NOMO-1 treated with DMSO at 0.1 percent for 48 hours (cell line): ENCODE results near the gene LMBR1.
"Not testable (repeated sequence)": the region's sequence is repeated elsewhere in the genome, so short reads cannot be mapped to it uniquely, and the experiment has no call there.

ENCODE experiments used
- DNase-seq: peaks from one replicate; lab custom pipeline; 2025; ENCODE audit not compliant: unreplicated experiment; lab: John Stamatoyannopoulos, UW

LMBR1 gene

DNA sequence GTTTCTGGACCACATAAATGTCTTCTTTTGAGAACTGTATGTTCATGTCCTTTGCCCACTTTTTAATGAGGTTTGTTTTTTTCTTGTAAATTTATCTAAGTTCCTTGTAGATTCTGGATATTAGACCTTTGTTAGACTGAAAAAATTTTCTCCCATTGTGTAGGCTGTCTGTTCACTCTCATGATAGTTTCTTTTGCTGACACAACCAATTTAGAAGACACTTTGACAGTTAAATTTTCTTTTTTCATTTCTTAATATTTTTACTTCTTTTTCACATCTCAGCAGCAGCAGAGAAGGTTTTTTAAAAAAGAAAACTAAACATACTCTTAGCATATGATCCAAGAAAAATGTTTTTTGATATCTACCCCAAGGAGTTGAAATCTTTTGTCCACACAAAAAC is 190.6 kb downstream of the LMBR1 start:
- no peak for DNase-seq

DNA sequence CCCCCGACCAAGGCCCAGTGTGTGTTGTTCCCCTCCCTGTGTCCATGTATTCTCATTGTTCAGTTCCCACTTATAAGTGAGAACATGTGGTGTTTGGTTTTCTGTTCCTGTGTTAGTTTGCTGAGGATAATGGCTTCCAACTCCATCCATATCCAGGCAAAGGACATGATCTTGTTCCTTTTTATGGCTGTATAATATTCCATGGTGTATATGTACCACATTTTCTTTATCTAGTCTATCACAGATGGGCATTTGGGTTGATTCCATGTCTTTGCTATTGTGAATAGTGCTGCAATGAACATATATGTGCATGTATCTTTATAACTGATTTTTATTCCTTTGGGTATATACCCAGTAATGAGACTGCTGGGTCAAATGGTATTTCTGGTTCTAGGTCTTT is 191.2 kb downstream of the LMBR1 start:
- not testable (repeated sequence) for DNase-seq

DNA sequence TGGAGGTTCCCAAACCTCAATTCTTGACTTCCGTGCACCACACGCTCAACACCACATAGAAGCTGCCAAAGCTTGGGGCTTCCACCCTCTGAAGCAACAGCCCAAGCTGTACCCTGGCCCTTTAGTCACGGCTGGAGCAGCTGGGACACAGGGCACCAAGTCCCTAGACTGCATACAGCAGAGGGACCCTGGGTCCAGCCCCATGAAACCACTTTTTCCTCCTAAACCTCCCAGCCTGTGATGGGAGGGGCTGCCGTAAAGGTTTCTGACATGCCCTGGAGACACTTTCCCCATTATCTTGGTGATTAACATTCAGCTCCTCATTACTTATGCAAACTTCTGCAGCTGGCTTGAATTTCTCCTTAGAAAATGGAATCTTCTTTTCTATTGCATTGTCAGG is 194.5 kb downstream of the LMBR1 start:
- not testable (repeated sequence) for DNase-seq

DNA sequence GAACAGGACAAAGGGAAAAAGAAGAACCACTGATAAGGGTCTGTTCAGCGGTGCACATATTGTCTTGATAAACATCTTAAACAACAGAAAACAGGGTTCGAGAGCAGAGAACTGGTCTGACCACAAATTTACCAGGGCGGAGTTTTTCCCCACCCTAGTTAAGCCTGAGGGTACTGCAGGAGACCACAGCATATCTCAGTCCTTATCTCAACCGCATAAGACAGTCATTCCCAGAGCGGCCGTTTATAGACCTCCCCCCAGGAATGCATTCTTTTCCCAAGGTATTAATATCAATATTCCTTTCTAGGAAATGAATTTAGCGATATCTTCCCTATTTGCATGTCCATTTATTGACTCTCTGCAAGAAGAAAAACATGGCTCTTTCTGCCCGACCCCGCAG is 195.7 kb downstream of the LMBR1 start:
- DNase-seq = not testable (repeated sequence)

DNA sequence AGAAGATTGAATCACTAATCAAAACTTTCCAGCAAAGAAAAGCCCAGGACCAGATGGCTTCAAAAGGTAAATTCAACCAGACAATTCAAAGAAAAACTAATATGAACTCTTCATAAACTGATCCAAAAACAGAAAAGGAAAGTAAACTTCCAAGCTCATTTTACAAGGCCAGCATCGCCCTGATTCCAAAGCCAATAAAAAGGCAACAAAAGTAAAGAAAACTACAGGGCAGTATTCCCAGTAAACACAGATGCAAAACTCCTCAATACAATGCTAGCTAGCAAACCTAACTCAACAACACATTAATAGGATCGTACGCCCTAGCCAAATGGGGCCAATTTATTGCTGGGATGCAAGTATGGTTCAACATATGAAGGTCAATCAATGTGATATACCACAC is 199.4 kb downstream of the LMBR1 start:
- DNase-seq = no peak

DNA sequence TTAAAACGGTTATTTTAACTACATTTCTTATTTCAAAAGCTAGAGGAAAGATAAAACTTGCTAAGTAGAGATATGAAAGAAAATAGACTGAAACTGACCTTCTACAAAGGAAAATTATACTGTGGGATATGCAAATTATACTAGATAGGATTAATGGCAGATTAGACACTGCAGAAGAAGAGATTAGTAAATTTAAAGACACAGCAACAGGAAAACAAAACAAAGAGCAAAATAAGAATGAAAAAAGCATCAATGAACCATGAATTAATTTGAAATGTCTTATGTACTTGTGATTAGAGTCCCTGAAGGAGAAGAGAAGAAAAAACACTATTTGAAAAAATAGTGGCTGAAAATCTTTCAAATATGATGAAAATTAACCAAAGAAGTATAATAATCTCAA is 200.1 kb downstream of the LMBR1 start:
- no peak for DNase-seq

DNA sequence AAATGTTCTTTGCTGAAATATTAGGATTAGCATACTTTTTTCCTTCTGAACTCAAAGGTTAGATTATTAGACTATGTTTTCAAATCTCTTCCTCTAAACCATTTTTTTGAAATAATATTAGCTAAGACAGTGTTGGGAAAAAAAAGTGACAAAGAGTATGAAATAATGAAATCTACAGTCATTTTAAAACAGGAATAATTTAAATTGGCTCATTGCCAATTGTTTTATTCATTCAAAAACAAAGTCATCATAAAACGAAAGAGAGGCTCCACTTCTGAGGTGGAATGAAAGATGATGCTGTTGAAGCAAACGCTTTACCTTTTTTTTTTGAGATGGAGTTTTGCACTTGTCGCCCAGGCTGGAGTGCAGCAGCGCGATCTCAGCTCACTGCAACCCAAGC is 201.2 kb downstream of the LMBR1 start:
- DNase-seq = no peak

DNA sequence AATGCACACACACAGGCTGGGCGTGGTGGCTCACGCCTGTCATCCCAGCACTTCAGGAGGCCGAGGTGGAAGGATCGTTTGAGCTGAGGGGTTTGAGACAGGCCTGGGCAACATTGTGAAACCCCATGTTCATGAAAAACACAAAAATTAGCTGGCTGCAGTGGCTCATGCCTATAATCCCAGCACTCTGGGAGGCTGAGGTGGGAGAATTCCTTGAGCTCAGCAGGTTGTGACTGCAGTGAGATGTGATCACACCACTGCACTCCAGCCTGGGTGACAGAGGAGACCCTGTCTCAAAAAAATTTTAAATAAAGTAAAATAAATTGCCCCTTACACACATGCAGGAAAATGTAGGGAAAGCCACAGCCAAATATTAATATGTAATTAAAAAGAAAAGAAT is 208.3 kb downstream of the LMBR1 start:
- DNase-seq = no peak

DNA sequence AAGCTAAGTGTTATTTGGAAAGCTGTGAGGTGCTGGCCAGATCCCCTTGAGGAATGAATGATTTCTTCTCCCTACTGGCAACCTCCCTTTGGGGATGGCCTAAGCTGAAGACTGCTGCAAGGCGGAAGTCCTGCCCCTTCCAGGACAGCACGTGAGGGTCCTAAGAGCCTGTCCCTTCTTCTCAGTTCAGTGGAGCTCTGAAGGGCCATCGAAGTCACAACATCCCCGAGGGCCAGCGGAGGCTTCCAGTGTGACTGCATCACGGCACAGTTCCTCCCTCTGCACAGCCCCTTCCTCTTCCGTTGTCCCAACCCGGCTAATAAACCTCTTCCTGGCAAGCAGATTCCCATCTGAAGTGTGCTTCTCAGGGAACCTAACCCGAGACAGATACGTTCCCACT is 208.7 kb downstream of the LMBR1 start:
- no peak for DNase-seq

DNA sequence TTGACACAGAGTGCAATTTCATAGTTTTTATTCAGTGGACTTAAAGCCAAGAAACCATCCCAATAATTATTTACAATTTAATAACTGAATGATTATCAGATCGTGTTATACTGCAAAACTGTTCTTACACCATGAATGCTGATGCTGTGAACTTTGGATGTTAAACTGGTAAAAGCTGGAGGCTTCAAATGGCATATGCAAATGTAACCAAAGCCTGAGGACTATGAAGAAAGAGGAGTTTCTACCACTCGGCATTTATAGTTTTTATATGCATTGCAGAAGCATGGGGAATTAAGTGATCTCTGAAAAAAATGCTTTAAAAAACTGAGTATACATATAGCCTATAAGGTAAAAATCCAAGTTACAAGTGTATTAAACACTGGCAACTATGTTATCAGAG is 210.1 kb downstream of the LMBR1 start:
- DNase-seq = no peak

DNA sequence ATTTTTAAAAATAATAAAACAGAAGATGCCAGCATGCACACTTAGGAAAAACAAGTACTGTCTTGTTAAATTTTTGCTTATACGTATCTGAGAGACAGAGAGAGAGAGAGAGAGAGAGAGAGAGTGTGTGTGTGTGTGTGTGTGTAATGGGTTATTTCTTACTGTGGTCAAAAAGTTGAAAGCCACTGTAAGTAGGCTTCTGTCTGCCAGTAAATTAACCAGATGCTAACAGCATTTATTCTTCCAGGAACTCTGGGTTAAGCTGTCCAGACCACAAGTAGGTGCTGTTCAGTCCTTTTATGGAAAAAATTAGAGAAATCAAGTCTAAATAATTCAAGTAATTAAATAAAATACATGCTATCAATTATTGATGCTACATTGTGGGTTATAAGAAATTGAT is 212.7 kb downstream of the LMBR1 start:
- no peak for DNase-seq

DNA sequence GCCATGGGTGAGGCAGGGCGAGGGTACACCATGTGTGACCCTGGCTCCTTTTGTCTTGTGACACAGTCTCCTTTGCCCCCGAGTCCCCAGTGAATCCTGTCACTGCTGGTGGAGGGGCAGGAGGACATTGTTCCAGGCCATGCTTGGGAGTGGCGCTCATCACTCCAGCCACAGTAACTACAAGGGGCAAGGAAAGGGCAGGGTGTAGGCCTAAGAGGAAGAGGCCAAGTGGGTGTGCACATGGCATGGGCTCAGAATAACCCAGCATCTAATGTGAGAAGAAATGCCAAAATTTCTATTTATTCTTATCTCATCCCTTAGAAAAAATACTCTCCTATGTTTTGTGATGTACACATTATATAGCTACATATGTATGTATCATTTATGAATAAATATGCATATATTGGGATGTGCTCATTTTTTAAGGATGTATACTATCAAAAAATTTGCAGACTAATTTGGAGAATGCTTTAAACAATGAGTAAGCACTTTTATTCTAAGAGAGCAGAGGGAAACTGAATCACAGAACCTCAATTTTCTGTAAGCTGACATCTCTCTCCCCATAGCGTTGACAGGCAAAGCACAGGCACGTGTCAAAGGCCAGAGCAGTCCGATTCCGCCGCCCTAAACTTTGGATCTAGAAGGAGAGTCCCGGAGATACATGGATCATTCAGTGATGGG is 215.5 kb downstream of the LMBR1 start:
- no peak for DNase-seq

DNA sequence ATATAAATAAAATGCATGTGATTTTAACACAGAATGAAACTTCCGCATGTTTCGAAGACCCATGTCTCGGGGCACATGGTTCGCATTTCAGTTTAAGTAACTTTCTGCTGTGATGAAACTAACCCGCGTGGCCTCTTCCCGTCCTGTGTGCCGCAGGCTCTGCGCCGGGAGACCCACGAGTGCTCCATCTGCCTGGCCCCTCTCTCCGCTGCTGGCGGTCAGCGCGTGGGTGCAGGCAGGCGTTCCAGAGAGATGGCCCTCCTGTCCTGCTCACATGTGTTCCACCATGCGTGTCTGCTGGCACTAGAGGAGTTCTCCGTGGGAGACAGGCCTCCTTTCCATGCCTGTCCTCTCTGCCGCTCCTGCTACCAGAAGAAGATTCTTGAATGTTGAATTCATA is 216.7 kb downstream of the LMBR1 start:
- no peak for DNase-seq

DNA sequence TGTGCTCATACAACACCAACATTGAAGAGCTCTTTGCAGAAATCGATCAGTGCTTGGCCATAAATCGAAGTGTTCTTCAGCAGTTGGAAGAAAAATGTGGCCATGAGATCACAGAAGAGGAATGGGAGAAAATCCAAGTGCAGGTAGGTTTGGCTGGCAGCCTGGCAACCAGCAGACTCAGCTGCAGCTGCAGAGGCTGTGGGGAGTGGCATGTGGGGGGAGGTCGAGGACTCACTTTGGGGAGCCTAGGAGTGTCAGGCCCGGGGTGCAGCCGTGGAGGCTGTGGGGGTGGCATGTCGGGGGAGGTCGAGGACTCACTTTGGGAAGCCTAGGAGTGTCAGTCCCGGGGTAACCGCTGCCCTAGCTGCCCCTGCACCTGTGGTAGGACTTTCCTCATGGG is 217.3 kb downstream of the LMBR1 start:
- DNase-seq = no peak

DNA sequence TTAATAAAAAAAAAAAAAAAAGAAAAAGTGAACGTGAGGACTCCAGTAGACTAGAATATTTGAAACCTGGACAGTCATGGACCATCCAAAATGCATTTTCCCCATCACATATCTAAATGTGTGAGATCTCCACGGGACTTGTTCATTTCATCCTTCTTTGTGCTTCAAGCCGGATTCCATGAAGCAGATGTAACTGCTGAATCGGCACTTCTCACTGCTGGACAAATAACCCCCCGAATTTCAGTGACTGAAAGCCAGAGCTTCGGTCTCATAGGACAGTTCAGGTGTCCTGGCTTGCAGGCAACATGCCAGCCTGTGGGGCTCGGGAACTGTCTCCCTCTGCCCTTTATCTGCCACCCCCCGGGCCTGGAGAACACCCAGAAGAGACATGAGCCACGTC is 219.1 kb downstream of the LMBR1 start:
- DNase-seq = no peak

DNA sequence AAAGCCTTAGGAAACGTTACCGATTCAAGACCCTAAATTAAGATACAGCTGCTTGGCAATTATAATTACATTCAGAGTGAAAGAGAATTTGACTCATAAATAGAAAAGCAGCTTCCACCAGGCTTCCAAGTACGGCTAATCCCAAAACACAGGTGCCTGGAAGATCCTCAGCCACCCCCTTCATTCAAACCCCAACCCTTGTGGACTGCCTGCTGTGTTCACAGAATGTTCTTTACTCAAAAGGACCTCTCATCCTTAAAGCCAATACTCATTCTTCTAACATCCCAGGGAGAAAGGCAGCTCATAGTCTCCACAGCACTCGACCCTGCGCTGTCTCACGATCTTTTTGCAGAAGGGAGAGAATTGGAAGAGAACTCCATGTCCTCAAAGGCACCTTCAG is 219.5 kb downstream of the LMBR1 start:
- DNase-seq = no peak

DNA sequence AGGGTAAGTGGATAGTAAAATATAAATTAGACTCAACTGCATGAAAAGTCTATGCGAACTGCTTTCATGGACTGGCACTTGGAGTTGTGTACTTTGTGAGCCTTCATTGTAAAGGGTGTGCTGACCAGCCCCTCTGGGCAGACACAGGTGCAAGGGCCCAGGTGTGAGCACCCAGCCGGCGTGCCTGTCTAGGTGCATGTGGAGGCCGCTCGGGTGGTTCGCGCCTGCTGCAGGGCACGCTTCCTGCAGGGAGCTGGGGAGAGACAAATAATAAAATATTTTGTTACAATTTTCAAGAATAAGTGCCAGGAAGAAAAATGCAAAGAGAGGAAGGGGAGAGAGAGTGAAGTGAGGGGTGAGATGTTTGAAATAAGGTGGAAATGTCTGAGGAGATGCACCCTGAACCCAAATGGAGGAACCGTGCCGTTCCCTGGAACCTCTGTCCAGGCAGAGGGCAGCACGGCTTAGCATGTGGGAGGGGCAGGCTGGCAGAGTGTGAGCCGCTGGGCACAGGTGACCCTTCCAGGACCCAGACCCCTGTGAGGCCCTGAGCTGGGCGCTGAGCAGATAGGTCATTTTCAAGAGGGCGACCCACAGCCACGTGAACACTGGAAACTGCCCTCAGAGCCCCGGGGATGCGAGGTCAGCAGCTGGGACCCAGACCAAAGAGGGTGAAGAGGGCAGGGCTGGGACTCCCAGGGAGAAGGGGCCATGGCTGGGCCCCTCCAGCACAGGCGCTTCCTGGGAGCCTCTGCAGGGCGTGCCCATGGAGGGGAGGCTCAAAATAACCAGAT is 223.8 kb downstream of the LMBR1 start:
- no peak for DNase-seq

DNA sequence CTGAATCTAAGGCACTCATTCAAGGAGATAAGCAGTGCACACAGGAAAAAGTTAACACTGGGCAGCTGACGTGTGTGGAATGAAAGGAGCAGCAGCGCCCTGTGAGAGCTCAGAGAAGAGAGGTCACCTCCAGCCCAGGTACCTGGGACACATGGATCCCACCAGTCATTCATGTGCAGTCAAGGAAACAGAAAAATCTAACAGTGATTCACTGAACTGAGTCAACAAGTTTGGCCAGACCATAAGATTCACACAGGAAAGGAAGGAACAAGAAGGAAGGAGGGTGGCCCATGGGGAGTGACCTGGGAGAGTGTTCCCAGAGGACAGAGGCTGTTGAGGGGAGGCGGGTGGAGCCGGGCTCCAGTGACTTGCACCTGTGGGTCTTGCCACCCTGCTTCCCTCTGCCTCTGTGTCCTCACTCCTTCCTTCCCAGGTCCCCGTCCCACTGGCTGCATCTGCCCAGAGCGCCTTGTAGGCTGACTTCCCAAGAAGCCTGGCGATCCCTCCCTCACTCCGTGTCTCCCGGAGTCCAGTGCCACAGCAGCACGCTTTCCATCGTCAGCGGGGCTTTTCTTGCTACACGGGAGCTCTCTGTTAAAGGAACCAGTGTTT is 224.7 kb downstream of the LMBR1 start:
- DNase-seq = no peak

DNA sequence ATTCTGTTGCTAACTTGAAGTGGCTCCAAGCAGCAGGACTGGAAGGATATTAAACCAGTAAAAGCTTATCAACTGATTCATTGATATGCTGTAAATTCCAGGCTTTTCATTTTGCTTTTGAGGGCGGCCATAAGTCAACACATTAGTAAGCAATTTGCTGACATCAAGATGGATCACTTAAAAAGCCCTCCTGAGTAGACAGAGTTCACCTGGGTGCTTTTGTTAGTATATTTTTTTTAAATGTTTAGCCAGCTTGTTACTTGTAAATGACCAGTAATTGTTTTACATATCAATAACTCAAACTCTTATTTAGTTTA is 225.9 kb downstream of the LMBR1 start:
- DNase-seq = no peak

DNA sequence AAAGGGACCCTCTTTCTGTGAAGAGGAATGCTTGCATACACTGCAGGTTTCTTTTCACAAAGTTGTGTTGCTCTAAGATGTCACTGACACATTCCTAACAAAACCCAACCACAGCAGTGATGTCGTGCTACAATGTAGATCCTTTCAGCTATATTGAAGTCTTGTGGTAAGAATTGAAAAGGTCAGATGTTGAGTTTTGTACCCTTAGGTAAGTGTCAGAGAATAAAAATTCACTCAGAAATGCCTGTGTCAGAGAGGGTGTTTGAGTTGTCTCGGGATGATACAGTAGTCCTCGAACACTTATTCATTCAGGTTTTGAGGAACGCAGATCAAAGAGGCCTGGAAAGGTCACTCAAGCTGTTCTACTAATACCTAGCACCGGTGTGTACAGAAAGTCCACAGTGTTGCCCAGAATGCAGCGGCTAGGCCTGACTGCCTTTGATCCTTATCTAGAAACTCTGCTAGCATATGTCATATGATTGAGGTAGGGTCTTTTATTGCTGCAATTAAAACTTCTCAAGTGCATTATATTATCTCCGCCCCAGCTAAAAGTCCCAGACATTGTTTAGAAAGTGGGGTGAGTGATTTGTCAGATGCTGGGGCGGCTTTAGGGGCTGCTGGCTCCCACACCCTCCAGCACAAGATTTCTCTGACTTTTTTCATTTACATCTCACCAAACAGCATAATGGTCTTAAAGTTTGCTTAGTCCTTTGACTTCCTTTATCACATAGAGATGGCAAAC is 226.4 kb downstream of the LMBR1 start:
- DNase-seq = no peak

DNA sequence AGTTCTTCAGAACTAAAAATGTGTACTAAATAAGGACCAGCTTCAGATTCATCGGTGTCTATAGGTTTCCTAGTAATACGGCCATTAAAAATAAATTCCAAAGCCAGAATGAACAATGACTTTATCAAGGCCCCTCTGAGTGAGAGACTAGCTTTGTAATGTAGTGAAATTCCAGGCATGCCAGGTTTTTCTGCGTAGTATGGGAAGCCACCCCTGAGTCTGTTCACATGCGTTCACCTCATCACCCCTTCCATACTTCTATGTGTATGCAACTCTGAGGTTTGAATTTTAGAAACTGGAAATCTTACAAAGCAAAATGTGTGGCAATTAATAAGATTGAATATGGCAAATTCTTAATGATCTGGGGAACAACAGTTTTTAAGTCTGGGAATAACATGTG is 227.9 kb downstream of the LMBR1 start:
- DNase-seq = no peak

DNA sequence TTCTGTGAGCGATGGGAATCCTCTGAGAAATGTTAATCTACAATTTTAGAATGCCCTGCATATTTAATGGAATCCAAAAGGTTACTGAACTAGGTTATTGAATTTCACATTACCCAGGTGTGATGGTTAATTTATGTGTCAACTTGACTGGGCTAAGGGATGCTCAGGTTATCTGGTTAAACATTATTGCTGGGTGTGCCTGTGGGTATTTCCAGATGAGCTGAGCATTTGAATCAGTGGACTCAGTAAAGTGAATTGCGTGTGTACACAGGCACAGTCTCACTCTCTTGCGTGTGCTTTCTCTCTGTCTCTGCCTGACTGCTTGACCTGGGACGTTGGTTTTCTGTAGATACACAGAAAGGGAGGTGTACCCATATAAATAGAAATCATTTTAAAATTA is 230.7 kb downstream of the LMBR1 start:
- DNase-seq = no peak
